Lower leg skin (tissue), 4 donors: Measurements from ENCODE around the gene PPP1R26. TPM values are rescaled to one million over a fixed set of nuclear protein-coding genes. Genes with fewer than 3 reads are reported as not detected.
"Not testable (repeated sequence)": the region's sequence is repeated elsewhere in the genome, so short reads cannot be mapped to it uniquely, and the experiment has no call there.

Experiments used
- DNase-seq, 2 donors: peaks; one replicate each; pipeline ENCODE4 v3.0.0-alpha.2; 2019; ENCODE audit warnings: low spot score in 2 of 2
- H3K4me3 ChIP-seq: fragments of 200-600 bp; sonication (generic); 2 replicates; pipeline ENCODE4 v1.5.1; 2017; ENCODE audit warnings: mild to moderate bottlenecking, low read depth; ENCODE audit not compliant: poor library complexity, severe bottlenecking
- POLR2A ChIP-seq, 2 donors: fragments of 450-650 bp; IDR thresholded peaks; one replicate each; pipeline ENCODE4 v1.6.1; 2016 to 2017; ENCODE audit warnings: antibody characterized with exemption in 2 of 2, mild to moderate bottlenecking in 1 of 2, moderate library complexity in 1 of 2
- WGBS, 2 donors: methylation state at CpG; one replicate each; pipeline ENCODE4 v1.1.5; 2018; 5-methylcytosine and 5-hydroxymethylcytosine counted together
- intact Hi-C: fragments of 100-400 bp; cut with DNase I; formaldehyde crosslinking; loops from one replicate; pipeline ENCODE4 v1.15.0; 2023; ENCODE audit warnings: low total_unique reads
- total RNA-seq, 4 donors: library from RNA; depleted of rRNA; stranded (reverse); fragments of >200 nt; gene quantifications; one replicate each; pipeline ENCODE4 v1.1.0, GENCODE V29; 2016
- TF ChIP-seq, protein P1 (sequence below), 3 donors: fragments of 450-650 bp; IDR thresholded peaks; one replicate each; pipeline ENCODE4 v1.5.1; 2016; ENCODE audit warnings: antibody characterized with exemption in 3 of 3, mild to moderate bottlenecking in 3 of 3, moderate library complexity in 2 of 3

PPP1R26 gene
- total RNA-seq, 4 donors from 2014 or later, result 8.4 to 11.5 (median 9.2) TPM

DNA sequence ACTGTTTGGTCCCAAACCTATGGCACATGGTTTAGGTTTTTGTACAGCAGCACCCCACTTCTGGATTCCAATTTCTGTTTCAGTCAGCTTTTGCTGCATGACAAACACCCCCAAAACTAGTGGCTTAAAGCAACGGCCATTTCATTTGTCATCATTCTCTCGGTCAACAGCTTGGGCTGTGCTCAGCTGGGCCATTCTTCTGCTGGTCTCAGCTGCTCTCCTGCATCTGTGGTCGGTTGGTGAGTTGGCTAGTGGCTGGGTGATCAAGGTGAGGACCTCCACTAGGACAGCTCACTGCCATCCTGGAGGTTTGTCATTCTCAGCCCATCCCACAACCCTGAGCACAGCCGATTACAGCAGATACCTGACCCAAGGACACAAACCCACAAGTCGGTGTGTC is 24.8 kb upstream of the PPP1R26 start:
- WGBS, 2 donors, result 88 to 90% methylated on average over 5 of the region's 5 CpGs
- intact Hi-C loops, result no loop called here
- no peak for TF ChIP-seq POLR2A (IDR thresholded peaks at IDR 0.05)
- TF ChIP-seq, protein P1, sequence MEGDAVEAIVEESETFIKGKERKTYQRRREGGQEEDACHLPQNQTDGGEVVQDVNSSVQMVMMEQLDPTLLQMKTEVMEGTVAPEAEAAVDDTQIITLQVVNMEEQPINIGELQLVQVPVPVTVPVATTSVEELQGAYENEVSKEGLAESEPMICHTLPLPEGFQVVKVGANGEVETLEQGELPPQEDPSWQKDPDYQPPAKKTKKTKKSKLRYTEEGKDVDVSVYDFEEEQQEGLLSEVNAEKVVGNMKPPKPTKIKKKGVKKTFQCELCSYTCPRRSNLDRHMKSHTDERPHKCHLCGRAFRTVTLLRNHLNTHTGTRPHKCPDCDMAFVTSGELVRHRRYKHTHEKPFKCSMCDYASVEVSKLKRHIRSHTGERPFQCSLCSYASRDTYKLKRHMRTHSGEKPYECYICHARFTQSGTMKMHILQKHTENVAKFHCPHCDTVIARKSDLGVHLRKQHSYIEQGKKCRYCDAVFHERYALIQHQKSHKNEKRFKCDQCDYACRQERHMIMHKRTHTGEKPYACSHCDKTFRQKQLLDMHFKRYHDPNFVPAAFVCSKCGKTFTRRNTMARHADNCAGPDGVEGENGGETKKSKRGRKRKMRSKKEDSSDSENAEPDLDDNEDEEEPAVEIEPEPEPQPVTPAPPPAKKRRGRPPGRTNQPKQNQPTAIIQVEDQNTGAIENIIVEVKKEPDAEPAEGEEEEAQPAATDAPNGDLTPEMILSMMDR (IDR thresholded peaks at IDR 0.05), result no peak
- no peak overlapping the region for H3K4me3 ChIP-seq
- DNase-seq, result no peak

DNA sequence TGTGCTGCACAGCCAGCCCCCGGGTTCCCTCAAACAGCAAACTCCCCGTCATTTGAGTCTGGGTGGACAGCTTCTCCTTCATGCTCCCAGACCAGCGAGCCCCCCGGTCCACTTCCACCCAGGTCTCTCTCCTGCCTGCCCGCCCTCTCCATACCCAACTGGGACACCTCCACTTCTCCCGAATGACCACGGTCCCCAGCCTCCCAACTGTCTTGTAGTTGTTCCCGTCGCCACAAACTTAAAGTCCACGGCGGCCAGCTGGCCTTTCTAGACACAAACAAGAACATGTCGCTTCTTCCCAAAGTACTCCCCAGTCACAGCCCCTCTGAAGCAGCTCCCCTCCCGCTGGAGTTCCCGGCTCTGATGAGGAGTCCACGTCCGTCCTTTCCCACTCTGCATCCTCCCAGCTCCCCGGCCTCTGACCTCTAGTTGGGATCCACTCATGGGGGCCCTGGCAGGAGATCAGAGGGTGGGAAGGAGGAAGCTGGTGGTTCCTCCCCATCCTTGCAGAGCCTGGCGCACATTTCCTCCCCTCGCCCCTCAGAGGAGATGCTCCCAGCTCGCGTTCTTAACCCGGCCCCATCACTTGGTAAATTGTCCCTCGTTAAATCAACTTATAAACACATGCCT is 24.1 kb upstream of the PPP1R26 start:
- H3K4me3 ChIP-seq, result no peak overlapping the region
- intact Hi-C loops, result no loop called here
- TF ChIP-seq POLR2A (IDR thresholded peaks at IDR 0.05), result no peak
- TF ChIP-seq, protein P1 (IDR thresholded peaks at IDR 0.05), result no peak
- WGBS, 2 donors, result 69 to 84% methylated on average over 23 of the region's 23 CpGs
- DNase-seq, result no peak

DNA sequence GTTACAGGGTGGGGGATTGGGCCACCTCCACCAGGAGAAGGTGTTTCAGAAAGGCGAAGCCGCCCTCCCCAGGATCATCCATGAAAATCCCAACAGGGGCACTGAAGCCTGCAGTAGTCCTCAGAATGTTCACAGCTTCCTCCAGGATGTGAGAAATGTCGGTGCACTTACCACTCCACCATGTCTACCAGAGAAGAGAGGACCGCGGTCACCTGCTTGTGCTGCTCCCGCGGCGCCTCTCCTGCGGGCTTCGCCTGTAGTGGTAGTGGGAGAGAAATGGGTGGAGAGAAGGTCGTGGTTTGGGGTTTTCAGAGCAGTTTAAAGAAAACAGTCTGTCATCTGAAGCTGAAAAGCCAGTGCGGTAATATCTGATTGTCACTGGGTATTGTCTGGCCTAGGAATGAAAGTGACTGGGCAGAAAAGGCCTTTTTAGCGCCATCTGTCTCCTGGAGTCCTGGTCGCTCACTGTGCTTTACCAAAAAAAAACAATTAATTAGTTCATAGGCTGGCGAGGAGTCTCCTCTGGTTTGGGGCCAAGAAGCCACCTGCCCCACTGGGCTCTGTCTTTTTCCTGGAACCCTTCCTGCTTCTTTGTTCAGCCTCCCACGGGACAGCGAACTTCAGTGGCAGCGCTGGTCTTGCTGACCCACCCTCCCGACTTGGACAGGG is 23.0 kb upstream of the PPP1R26 start:
- no peak overlapping the region for H3K4me3 ChIP-seq
- TF ChIP-seq, protein P1 (IDR thresholded peaks at IDR 0.05), result no peak
- no peak for TF ChIP-seq POLR2A (IDR thresholded peaks at IDR 0.05)
- intact Hi-C loops, result no loop called here
- 78 to 84% methylated on average over 19 of the region's 19 CpGs for WGBS, 2 donors
- DNase-seq, result no peak

DNA sequence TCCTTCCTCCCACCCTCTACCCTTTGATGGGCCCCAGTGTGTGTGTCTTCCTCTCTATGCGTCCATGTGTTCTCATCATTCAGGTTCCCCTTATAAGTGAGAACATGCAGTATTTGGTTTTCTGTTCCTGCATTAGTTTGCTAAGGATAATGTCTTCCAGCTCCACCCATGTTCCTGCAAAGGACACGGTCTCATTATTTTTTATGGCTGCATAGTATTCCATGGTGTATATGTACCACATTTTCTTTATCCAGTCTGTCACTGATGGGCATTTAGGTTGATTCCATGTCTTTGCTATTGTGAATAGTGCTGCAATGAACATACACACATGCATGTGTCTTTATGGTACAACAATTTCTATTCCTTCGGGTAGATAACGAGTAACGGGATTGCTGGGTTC is 21.1 kb upstream of the PPP1R26 start:
- 90 to 92% methylated on average over 5 of the region's 5 CpGs for WGBS, 2 donors
- H3K4me3 ChIP-seq, DNase-seq, intact Hi-C loops: not testable (repeated sequence)

DNA sequence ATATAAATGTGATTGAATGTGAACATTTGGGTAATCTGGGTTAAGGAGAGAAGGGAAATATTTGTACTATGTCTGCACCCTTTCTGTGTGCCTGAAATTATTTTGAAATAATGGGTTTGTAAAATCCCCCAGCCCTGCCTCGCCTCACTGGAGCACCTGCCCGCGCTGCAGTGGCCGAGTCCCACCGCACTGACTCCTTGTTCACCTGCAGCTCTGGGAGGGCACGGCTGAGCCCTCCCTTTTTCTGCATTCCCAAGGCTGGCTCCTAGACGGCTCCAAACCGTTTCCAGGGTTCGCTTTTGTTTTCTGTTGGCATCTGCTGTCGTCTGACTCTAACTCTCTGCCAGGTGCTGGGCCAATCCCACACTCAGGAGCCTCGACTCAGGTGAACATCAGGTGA is 17.6 kb upstream of the PPP1R26 start:
- intact Hi-C loops, result no loop called here
- DNase-seq, result no peak
- WGBS, 2 donors, result 58 to 59% methylated on average over 11 of the region's 11 CpGs
- TF ChIP-seq, protein P1 (IDR thresholded peaks at IDR 0.05), result no peak
- no peak for TF ChIP-seq POLR2A (IDR thresholded peaks at IDR 0.05)
- H3K4me3 ChIP-seq, result no peak overlapping the region

DNA sequence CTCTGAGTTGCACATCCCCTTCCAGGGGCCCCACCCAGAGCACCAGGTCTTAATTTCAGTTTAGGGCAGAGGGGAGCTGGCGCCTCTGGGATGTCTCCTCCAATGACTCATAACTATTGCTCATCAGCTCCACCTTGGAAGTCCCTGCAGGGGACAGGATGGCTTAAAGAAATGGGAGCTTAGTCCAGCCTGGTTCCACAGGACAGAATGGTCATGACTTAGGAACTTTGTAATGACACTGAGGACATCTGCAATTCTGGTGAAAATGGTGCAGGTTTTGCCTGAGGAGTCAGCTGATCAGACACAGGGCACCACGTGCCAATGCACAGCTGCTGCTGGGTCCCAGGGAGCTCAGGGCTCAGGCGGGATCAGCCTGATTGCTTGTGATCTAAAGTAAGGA is 16.4 kb upstream of the PPP1R26 start:
- no peak overlapping the region for H3K4me3 ChIP-seq
- TF ChIP-seq, protein P1 (IDR thresholded peaks at IDR 0.05), result no peak
- no peak for TF ChIP-seq POLR2A (IDR thresholded peaks at IDR 0.05)
- DNase-seq, result no peak
- intact Hi-C loops, result no loop called here
- WGBS, 2 donors, result 49 to 52% methylated on average over 3 of the region's 3 CpGs
